GM18870 (cell line): Measurements from ENCODE around the gene CCL1.

Experiments used
- ATAC-seq: cut with Tn5 transposase; IDR thresholded peaks from one replicate; pipeline ENCODE4 v1.9.1; 2021; ENCODE audit warnings: moderate library complexity; ENCODE audit not compliant: unreplicated experiment

CCL1 gene

DNA sequence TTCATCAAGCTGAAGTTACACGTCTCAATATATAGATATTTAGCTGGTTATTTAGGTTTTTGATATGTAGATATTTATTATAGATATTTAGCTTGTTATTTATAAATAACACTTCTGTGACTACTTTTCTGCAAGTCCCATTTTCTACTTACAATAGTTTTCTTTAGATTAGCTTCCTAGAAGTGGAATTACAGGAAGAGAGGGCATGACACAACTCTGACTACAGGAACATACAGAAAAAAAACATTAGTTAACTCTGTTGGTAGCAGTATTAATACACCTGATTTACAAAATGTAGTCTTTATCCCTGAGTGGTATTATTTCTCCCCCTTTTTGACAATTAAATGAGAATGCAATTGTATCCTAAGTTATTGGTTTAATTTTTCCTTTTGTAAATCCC lies 21.2 kb upstream of the CCL1 start:
- no peak for ATAC-seq

DNA sequence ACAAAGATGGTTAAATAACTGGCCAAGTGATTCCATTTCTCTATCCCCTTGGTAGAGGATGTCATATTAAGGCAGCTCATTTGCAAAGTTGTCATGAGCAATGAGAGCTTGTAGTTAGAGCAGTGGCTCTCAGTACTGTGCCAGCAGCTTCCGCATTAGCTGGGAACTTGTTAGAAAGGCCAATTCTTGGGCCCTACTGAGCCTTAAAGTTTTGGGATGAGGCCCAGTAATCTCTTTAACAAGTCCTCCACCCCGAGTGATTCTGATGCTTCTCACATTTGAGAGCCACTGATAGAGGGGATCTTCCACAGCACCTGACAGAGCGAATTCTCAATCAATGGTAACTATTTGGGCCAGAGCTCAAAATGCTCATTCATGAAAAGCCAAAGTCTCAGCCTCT lies 20.2 kb upstream of the CCL1 start:
- ATAC-seq = no peak

- ATAC-seq = no peak
Observed at GRCh38 chr17:34382621-34383124, 19.6 kb upstream of the CCL1 start.

DNA sequence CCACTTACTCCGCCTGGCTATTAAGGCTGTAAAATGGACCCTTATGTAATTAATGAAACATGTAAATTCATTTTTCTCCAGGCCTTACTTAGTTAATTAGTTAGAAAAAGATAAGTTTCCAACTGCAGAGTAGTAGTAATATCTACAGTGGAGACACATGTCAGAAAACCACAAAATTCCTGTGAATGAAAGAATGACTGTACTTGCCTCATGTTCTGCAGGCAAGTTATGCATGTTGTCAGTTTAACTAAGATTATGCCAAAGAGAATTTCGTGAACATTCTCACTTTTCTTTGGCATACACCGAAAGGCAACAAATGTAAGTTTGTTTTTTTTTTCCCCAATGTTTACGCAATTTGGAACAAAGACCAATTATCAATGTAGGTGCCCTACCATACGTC lies 16.8 kb upstream of the CCL1 start:
- ATAC-seq = no peak

DNA sequence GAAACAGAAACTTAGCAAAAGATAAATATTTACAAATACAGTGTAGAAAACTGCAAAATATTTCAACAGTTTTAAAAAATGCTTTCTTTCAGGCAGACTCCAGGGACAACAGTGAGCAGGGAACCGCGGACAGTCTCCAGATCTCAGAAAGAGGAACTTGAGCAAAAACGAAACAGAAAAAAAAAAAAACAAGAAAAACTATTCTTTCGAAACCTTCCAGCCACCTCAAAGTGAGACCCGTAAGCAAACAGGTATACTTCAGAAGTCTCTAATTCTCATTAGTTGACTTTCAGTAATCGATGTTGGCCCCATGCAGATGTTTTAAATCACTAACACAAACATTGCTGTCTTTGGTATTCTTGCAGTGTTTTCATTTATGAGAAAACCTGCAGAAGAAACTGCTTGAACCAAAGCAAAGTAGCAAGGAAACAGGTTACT lies 15.7 kb upstream of the CCL1 start:
- ATAC-seq = peak; percentile 87

GRCh38 chr17:34377078-34377823 lies 14.2 kb upstream of the CCL1 start:
- ATAC-seq = peak; percentile 48

GRCh38 chr17:34375426-34375997 lies 12.5 kb upstream of the CCL1 start:
- ATAC-seq = no peak

DNA sequence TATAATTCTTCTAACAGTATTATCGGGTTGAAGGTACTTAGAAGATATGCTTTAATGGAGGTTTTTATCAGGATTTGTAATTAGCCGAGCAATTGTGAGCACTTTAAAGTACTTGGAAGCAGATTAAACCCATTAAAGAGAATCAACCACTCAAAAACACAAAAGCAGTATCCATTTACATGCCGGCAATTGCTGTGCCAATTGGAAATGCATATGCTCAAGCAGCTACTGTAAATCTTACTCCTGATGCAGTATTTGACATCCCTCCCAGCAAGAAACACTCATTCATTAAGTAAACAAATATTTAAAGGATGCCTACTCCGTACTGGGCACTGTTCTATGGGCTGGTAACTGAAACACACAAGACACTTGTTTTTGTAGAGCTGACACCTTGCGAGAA lies 11.4 kb upstream of the CCL1 start:
- no peak for ATAC-seq

- no peak for ATAC-seq
Observed at GRCh38 chr17:34371405-34372100, 8.5 kb upstream of the CCL1 start.

DNA sequence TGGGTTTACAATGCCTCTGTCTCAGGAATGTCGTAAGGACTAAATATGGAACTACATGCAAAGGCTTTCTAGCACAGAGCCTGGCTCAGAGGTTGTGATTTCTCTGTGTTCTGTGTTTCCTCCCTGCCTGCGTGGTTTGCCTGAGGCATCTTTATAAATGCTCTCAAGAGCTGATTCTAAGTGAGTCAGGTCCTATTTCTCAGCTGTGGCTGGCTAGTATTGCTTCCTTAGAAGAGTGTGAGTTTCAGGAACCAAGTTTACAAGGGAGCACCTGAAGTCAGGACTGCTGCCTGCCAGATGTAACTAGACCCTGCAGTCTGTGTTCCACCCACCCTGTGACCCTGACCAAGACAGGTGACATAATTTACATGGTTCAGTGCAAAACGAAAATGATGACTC lies 8.0 kb upstream of the CCL1 start:
- no peak for ATAC-seq

DNA sequence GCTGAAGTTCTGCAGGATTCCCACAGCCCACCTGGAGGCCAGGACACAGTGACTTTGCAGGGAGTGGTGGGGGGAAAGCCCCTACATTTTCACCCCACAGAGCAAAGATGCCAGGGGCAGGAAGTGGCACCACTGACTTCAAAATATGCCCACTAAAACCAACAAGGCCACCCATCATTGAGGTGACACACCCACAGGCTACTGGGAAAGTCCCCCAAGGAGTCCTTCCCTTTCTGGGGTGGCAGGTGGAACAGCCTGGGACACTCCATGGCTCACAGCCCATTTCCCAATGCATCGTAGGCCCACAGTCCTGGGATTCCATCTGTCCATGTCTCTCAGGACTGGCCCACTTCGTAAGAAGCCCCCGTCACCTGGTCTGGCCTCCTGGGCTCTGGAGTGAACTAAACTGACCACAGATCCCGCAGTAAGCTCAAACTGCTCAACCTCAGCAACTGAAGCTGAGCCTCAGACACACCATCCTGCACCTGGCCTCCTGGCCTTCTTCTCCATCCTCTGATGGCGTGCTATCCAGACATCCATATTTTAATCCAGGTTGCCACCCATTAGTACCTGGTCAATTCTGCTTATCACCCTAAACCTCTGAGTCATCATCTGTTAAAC lies 7.5 kb upstream of the CCL1 start:
- no peak for ATAC-seq

- ATAC-seq = no peak
Observed at GRCh38 chr17:34369571-34369970, 6.5 kb upstream of the CCL1 start.

GRCh38 chr17:34368946-34369500 lies 6.0 kb upstream of the CCL1 start:
- no peak for ATAC-seq

DNA sequence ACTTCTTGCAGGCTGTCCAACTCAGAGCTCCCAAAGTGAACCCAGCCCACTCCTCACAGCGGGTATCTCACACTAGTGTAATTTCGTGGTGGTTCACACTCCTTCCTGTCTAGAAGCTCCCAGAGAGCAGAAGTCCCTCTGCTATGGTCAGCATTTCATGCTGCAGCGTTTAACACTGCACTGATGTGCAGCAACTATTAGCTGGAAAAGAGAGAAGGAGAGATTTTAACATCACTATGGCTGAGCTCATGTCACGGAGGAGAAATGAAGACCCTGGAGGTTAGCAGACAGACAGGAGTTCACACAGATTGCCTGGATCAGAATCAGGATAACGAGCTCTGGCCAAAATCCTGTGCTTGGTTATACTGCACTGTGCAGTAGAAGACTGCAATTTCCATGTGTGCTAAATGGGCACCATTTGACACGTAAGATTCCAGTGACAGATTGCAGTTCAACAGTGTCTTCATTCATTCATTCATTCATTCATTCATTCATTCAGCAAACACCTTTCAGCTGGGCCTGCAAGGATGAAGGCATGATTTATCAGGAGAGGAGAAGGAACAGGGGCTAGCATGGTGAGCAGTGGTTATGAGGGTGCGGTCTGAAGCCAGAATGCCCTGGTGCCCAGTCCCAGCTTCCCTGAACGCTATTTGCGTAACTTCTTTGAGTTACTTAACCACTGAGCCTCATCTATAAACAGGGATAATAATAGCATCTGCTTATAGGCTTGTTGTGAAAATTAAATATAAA lies 5.3 kb upstream of the CCL1 start:
- no peak for ATAC-seq

- no peak for ATAC-seq
Observed at GRCh38 chr17:34367486-34368195, 4.6 kb upstream of the CCL1 start.

GRCh38 chr17:34366529-34367107 lies 3.6 kb upstream of the CCL1 start:
- no peak for ATAC-seq

- ATAC-seq = no peak
Observed at GRCh38 chr17:34366010-34366409, 3.0 kb upstream of the CCL1 start.

- no peak for ATAC-seq
Observed at GRCh38 chr17:34365340-34365739, 2.3 kb upstream of the CCL1 start.

DNA sequence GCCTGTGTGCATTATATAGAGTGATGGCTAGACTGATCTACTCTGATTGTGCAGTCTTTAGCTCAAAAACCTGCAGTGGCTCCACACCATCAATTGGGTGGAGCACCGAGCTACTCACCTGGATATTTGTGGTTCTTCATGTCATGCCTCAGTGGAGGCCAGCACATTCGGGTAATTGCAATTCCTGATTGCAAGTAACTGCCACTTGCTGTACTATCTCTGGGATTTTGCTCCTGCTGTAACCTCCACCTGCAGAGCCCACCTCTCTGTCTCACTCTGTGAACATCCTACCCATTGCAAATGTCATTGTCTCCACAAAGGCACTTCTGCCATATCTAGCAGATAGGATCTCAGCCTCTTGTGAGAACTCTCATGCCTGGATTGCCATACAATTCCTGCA lies 1.7 kb upstream of the CCL1 start:
- ATAC-seq = no peak
